Activated T-helper 1 cell treated with anti-CD3 and anti-CD28 coated beads, Interleukin-12 subunit alpha, Interleukin-12 subunit beta, Interleukin-2, Interleukin-4 antibody, amounts not matched to agents 30 ng/mL and 10 ng/mL and 1 ng/mL, durations not matched to agents 14 hours and 24 hours and 36 hours (primary cell): ENCODE measurements around the gene S100A13. TPM values are rescaled to one million over a fixed set of nuclear protein-coding genes. Genes with fewer than 3 reads are reported as not detected.
"Not testable (repeated sequence)": the region's sequence is repeated elsewhere in the genome, so short reads cannot be mapped to it uniquely, and the experiment has no call there.

Source experiments
- DNase-seq: peaks from one replicate; pipeline ENCODE4 v3.0.0; 2021; ENCODE audit warnings: low spot score
- H3K27ac Mint-ChIP-seq: one replicate; pipeline ENCODE4 v1.8.0; 2021; ENCODE audit warnings: mild to moderate bottlenecking, mixed read lengths
- H3K27me3 Mint-ChIP-seq: one replicate; pipeline ENCODE4 v1.8.0; 2022; ENCODE audit warnings: mild to moderate bottlenecking, moderate library complexity, mixed read lengths; ENCODE audit not compliant: insufficient read depth
- H3K36me3 Mint-ChIP-seq: one replicate; pipeline ENCODE4 v1.8.0; 2021; ENCODE audit warnings: low read depth, mixed read lengths
- H3K4me1 Mint-ChIP-seq: one replicate; pipeline ENCODE4 v1.8.0; 2021; ENCODE audit warnings: low read depth, mixed read lengths
- H3K4me3 Mint-ChIP-seq: one replicate; pipeline ENCODE4 v1.8.0; 2021; ENCODE audit warnings: mild to moderate bottlenecking, moderate library complexity, mixed read lengths
- H3K9me3 Mint-ChIP-seq: one replicate; pipeline ENCODE4 v1.8.0; 2021; ENCODE audit warnings: mixed read lengths
- intact Hi-C: fragments of 100-400 bp; cut with micrococcal nuclease; formaldehyde crosslinking; loops from one replicate; pipeline ENCODE4 v1.15.1; 2024
- total RNA-seq: library from RNA; stranded (reverse); gene quantifications from 2 replicates; pipeline ENCODE4 v1.2.3, GENCODE V29; 2022

Gene S100A13
- 2.5 and 5.1 TPM in 2 replicates for total RNA-seq

DNA sequence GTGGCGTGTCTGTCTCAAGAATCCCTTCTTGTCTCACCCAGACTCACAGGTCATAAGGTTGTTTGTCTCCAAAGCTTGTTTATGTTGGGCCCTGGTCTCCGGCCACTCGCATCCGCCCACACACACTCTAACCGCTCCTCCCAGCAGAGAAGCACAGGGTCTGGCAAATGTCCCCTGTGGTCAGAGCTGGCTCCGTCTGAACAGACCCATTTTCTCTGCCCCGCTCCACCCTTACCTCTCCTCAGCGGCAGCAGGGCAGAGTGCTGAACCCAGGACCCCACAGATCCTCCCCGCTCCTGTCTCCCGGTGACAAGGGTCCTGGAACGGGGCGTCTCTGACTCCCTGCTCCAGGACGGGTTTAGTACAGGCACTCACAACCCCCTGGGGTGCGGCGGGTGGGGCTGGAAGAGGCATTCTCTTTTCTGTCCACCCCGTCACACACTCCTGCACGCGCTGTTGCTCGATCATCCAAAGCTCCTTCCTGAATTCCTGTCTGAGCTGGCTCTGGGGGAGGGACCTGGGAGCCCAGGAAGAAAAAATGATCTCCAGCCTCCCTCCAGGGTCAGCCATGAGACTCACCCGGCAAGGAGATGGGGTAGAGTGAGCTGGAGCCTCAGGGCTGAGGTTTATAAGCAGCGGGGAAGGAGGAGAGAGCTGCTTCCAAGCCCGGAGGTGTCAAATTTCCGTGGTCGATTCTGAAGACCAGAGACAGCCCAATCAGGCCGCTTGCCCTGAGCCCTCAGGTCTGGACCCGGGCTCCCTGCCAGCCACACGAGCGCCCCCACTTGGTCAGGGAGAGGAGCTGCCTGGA, at the start of gene S100A13:
S100A13 (minus strand) TSS at position 602 of the 811 bp plus-strand sequence. CDS start 1,033 bp downstream, outside the sequence.
- no peak for DNase-seq
- no peak within 1 kb of the TSS for H3K27ac Mint-ChIP-seq
- H3K36me3 Mint-ChIP-seq: no peaks in the 10 kb centered on the region
- no peak within 1 kb of the TSS for H3K4me3 Mint-ChIP-seq
- no peaks in the 10 kb centered on the region for H3K27me3 Mint-ChIP-seq
- H3K9me3 Mint-ChIP-seq: no peaks in the 10 kb centered on the region
- intact Hi-C loops: no loop called here
- peaks cover 14% of the 10 kb centered on the region for H3K4me1 Mint-ChIP-seq

DNA sequence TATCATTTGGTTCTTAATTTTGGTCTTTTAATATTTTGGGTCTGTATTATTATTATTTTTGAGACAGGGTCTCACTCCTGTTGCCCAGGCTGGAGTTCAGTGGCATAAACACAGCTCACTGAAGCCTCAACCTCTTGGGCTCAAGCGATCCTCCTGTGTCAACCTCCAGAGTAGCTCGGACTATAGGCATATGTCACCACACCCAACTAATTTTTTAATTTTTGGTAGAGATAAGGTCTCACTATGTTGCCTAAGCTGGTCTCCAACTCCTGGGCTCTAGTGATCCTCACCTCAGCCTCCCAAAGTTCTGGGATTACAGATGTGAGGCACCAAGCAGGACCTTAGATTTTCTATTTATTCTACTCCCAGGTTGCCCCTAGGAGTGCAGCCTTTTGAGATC, 46.2 kb upstream of the S100A13 start:
- Mint-ChIP-seq H3K27ac (no peak overlapping the region), H3K27me3 (peaks cover 12% of the 10 kb centered on the region), H3K36me3 (peaks cover 12% of the 10 kb centered on the region), H3K4me1 (peaks cover 32% of the 10 kb centered on the region), H3K4me3 (peak overlapping the region; percentile 60), H3K9me3 (no peaks in the 10 kb centered on the region)
- intact Hi-C loops: loop anchor here (10.0 kb wide), 1 partner anchor 1651 kb away; the partner anchor contains the start of gene RUSC1
- no peak for DNase-seq

DNA sequence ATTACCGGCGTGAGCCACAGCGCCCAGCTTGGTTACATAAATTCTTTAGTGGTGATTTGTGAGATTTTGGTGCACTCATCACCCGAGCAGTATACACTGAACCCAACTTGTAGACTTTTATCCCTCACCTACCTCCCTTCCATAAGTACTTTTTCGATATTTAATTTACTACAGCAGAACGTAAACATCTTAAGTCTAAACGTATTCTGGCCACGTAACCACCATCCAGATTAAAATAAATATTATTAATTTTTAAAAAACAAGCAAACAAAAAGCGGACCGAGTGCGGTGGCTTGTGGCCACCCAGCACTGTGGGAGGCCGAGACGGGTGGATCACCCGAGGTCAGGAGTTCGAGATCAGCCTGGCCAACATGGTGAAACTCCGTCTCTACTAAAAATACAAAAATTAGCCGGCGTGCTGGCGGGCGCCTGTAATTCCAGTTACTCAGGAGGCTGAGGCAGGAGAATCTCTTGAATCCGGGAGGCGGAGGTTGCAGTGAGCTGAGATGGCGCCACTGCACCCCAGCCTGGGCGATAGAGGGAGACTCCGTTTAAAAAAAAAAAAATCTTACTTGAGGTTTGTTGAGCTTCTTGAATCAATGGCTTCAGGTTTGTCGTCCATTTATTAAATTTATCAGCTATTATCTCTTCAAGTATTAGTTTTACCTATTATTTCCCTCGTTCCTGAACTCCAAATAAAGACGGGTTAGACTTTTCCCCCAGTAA, 44.5 kb upstream of the S100A13 start:
- Mint-ChIP-seq H3K36me3 (peaks cover 27% of the 10 kb centered on the region), H3K27ac (peak overlapping the region; percentile 56), H3K4me1 (peaks cover 29% of the 10 kb centered on the region)
- not testable (repeated sequence) for H3K27me3 Mint-ChIP-seq, H3K4me3 Mint-ChIP-seq, H3K9me3 Mint-ChIP-seq
- DNase-seq: peak; percentile 34
- intact Hi-C loops: loop anchor here (1.0 to 10.0 kb wide), 16 partner anchors 8 to 1653 kb away; partner anchors contain the start of genes CHTOP, CRTC2, JTB and RAB13

GRCh38 chr1:153670859-153671627, 43.7 kb upstream of the S100A13 start, which contains the start of gene ILF2:
Gene ILF2 (minus strand): TSS chr1:153670993. CDS start chr1:153670922, 71 bp downstream.
- no peaks in the 10 kb centered on the region for H3K9me3 Mint-ChIP-seq

GRCh38 chr1:153670257-153670858, 43.1 kb upstream of the S100A13 start:
- intact Hi-C loops: loop anchor here (1.0 to 10.0 kb wide), 8 partner anchors 12 to 1654 kb away; partner anchors contain the start of genes RUSC1, S100A4, S100A6 and SNAPIN
- no peak overlapping the region for H3K27ac Mint-ChIP-seq
- DNase-seq: no peak
- H3K36me3 Mint-ChIP-seq: peaks cover 36% of the 10 kb centered on the region
- no peaks in the 10 kb centered on the region for H3K27me3 Mint-ChIP-seq
- H3K4me3 Mint-ChIP-seq: no peak overlapping the region
- H3K9me3 Mint-ChIP-seq: no peaks in the 10 kb centered on the region
- peaks cover 29% of the 10 kb centered on the region for H3K4me1 Mint-ChIP-seq

More at GRCh38 chr1:153670859-153671627, 43.7 kb upstream of the S100A13 start, which contains the start of gene ILF2:
- Mint-ChIP-seq H3K27ac (peak within 1 kb of the TSS; percentile 56), H3K36me3 (peaks cover 31% of the 10 kb centered on the region), H3K4me3 (no peak within 1 kb of the TSS), H3K27me3 (no peaks in the 10 kb centered on the region), H3K4me1 (peaks cover 29% of the 10 kb centered on the region)
- intact Hi-C loops: loop anchor here (1.0 to 10.0 kb wide), 17 partner anchors 8 to 1654 kb away; partner anchors contain the start of genes CHTOP, CRTC2, JTB and RAB13
- DNase-seq: peak; percentile 96

GRCh38 chr1:153669606-153670005, 42.3 kb upstream of the S100A13 start:
- no peak overlapping the region for H3K4me3 Mint-ChIP-seq
- H3K27ac Mint-ChIP-seq: no peak overlapping the region
- no peaks in the 10 kb centered on the region for H3K27me3 Mint-ChIP-seq
- DNase-seq: no peak
- intact Hi-C loops: loop anchor here (1.0 to 10.0 kb wide), 8 partner anchors 11 to 1655 kb away; partner anchors contain the start of genes RUSC1, S100A4, S100A6 and SNAPIN
- peaks cover 29% of the 10 kb centered on the region for H3K4me1 Mint-ChIP-seq
- H3K36me3 Mint-ChIP-seq: peaks cover 43% of the 10 kb centered on the region
- H3K9me3 Mint-ChIP-seq: no peaks in the 10 kb centered on the region

DNA sequence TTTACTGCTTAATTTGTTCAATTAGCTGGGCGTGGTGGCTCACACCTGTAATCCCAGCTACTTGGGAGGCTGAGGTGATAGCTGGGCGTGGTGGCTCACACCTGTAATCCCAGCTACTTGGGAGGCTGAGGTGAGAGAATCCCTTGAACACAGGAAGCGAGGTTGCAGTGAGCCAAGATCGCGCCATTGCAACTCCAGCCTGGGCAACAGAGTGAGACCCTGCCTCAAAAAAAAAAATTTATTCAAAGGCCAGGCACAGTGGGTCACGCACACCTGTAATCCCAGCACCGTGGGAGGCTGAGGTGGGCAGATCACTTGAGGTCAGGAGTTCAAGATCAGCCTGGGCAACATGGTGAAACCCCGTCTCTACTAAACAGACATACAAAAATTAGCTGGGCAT, 41.4 kb upstream of the S100A13 start:
- peaks cover 51% of the 10 kb centered on the region for H3K36me3 Mint-ChIP-seq

GRCh38 chr1:153667439-153667838, 40.1 kb upstream of the S100A13 start:
- Mint-ChIP-seq H3K4me1 (peaks cover 29% of the 10 kb centered on the region), H3K4me3 (peak overlapping the region; percentile 12), H3K27me3 (no peaks in the 10 kb centered on the region), H3K27ac (no peak overlapping the region), H3K9me3 (no peaks in the 10 kb centered on the region), H3K36me3 (peaks cover 58% of the 10 kb centered on the region)
- DNase-seq: no peak
- intact Hi-C loops: no loop called here

More for the DNA sequence above, 41.4 kb upstream of the S100A13 start:
- H3K9me3 Mint-ChIP-seq, intact Hi-C loops, H3K4me3 Mint-ChIP-seq, H3K27ac Mint-ChIP-seq, DNase-seq, H3K27me3 Mint-ChIP-seq: not testable (repeated sequence)
- peaks cover 29% of the 10 kb centered on the region for H3K4me1 Mint-ChIP-seq

- H3K4me1 Mint-ChIP-seq: peaks cover 18% of the 10 kb centered on the region
- DNase-seq: no peak
- no peak overlapping the region for H3K4me3 Mint-ChIP-seq
- H3K9me3 Mint-ChIP-seq: no peaks in the 10 kb centered on the region
- intact Hi-C loops: no loop called here
- no peak overlapping the region for H3K27ac Mint-ChIP-seq
- H3K36me3 Mint-ChIP-seq: peaks cover 57% of the 10 kb centered on the region
- no peaks in the 10 kb centered on the region for H3K27me3 Mint-ChIP-seq
These were observed 35.9 kb upstream of the S100A13 start for GRCh38 chr1:153663211-153663610.

DNA sequence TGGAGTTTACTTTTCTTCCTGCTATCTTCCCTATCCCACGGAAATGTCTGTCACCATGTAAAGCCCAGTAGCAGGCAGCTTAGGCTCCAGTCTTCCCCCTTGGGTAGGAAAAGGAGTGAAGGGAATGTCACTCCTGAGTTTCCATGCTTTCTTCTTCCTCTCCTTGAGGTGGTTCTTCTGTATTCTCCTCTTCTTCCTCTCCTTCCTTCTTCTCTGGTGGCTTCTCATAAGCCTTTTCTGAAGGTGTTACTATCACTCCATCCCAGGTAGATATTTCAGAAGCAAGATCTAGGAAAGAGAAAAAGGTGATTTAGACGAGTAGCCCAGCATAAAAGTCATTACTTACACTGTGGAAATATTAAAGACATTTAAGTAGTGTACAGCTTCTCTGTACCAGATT, 35.0 kb upstream of the S100A13 start:
- Mint-ChIP-seq H3K4me3 (no peak overlapping the region), H3K9me3 (no peaks in the 10 kb centered on the region), H3K4me1 (peaks cover 11% of the 10 kb centered on the region), H3K27ac (no peak overlapping the region), H3K36me3 (peaks cover 48% of the 10 kb centered on the region), H3K27me3 (no peaks in the 10 kb centered on the region)
- no peak for DNase-seq
- intact Hi-C loops: no loop called here

GRCh38 chr1:153661111-153661708, 33.9 kb upstream of the S100A13 start:
- H3K36me3 Mint-ChIP-seq: peaks cover 41% of the 10 kb centered on the region
- H3K27ac Mint-ChIP-seq: peak overlapping the region; percentile 4
- H3K9me3 Mint-ChIP-seq: no peaks in the 10 kb centered on the region
- peaks cover 11% of the 10 kb centered on the region for H3K4me1 Mint-ChIP-seq
- intact Hi-C loops: no loop called here
- H3K27me3 Mint-ChIP-seq: no peaks in the 10 kb centered on the region
- no peak for DNase-seq
- H3K4me3 Mint-ChIP-seq: peak overlapping the region; percentile 56
